ENCODE measurements around the gene SULT1A2.
"Not testable (repeated sequence)": the region's sequence is repeated elsewhere in the genome, so short reads cannot be mapped to it uniquely, and the experiment has no call there.

SULT1A2 gene

GRCh38 chr16:28596840-28597691 lies at the start of gene SULT1A2:
SULT1A2 (minus strand) TSS chr16:28597050; CDS start chr16:28595930, 1,120 bp downstream.
- no peak for DNase-seq

- not testable (repeated sequence) for DNase-seq
These were observed 43.1 kb upstream of the SULT1A2 start for GRCh38 chr16:28639959-28640358.

- DNase-seq, result not testable (repeated sequence)
These were observed 41.5 kb upstream of the SULT1A2 start for GRCh38 chr16:28638359-28638758.

- not testable (repeated sequence) for DNase-seq
These were observed 40.9 kb upstream of the SULT1A2 start, which contains the start of gene NPIPB8 for GRCh38 chr16:28637765-28638164. NPIPB8 (plus strand) TSS chr16:28638065; CDS start chr16:28638361, 296 bp downstream.

GRCh38 chr16:28636093-28636823 lies 39.4 kb upstream of the SULT1A2 start:
- peak; percentile 28 to 66 for DNase-seq

- not testable (repeated sequence) for DNase-seq
These were observed 34.1 kb upstream of the SULT1A2 start for GRCh38 chr16:28630905-28631304.

- no peak for DNase-seq
These were observed 26.4 kb upstream of the SULT1A2 start for GRCh38 chr16:28623172-28623711.

GRCh38 chr16:28622532-28623171 lies 25.8 kb upstream of the SULT1A2 start:
- not testable (repeated sequence) for DNase-seq

GRCh38 chr16:28621481-28622155 lies 24.8 kb upstream of the SULT1A2 start:
- no peak for DNase-seq

- not testable (repeated sequence) for DNase-seq
These were observed 23.5 kb upstream of the SULT1A2 start for GRCh38 chr16:28620316-28620715.

GRCh38 chr16:28617874-28618273 lies 21.0 kb upstream of the SULT1A2 start:
- DNase-seq, result no peak

- DNase-seq, result no peak
These were observed 19.8 kb upstream of the SULT1A2 start for GRCh38 chr16:28616636-28617035.

- not testable (repeated sequence) for DNase-seq
These were observed 19.4 kb upstream of the SULT1A2 start for GRCh38 chr16:28616224-28616577.

- peak in 1 of 2 experiments; percentile 64 for DNase-seq
These were observed 18.8 kb upstream of the SULT1A2 start for GRCh38 chr16:28615486-28616223.

- not testable (repeated sequence) for DNase-seq
These were observed 17.7 kb upstream of the SULT1A2 start for GRCh38 chr16:28614561-28614960.

GRCh38 chr16:28613912-28614311 lies 17.1 kb upstream of the SULT1A2 start:
- DNase-seq, result not testable (repeated sequence)

GRCh38 chr16:28612359-28613280 lies 15.8 kb upstream of the SULT1A2 start:
- DNase-seq, result not testable (repeated sequence)

- DNase-seq, result no peak
These were observed 13.8 kb upstream of the SULT1A2 start for GRCh38 chr16:28610595-28611191.

- no peak for DNase-seq
These were observed 13.1 kb upstream of the SULT1A2 start, which contains the start of gene SULT1A1 for GRCh38 chr16:28609631-28610594. SULT1A1 (minus strand) TSS chr16:28610044; CDS start chr16:28608855, 1,189 bp downstream.
